Epithelial cell of proximal tubule (primary cell): ENCODE results near the gene PATE1. TPM values are rescaled to one million over a fixed set of nuclear protein-coding genes. Genes with fewer than 3 reads are reported as not detected.
A peak's percentile ranks its signal among the peaks of the same experiment; 100 is the strongest.

Experiments used
- DNase-seq: peaks from one replicate; pipeline ENCODE4 v3.0.0-alpha.2; 2011; ENCODE audit warnings: low read depth
- H3K4me3 ChIP-seq: 2 replicates; pipeline ENCODE4 v1.5.1; 2011; ENCODE audit warnings: low read depth, mild to moderate bottlenecking, low read length
- CTCF ChIP-seq: conservative IDR thresholded peaks from 2 replicates; pipeline ENCODE4 v1.5.1; 2012; ENCODE audit warnings: low read depth, mild to moderate bottlenecking, low read length
- total RNA-seq: library from RNA; depleted of rRNA; stranded (reverse); fragments of >200 nt; gene quantifications from 2 replicates; pipeline ENCODE4 v1.2.3, GENCODE V29; 2015

PATE1 gene
- total RNA-seq, 1 donor from 2014 or later, result not detected

DNA sequence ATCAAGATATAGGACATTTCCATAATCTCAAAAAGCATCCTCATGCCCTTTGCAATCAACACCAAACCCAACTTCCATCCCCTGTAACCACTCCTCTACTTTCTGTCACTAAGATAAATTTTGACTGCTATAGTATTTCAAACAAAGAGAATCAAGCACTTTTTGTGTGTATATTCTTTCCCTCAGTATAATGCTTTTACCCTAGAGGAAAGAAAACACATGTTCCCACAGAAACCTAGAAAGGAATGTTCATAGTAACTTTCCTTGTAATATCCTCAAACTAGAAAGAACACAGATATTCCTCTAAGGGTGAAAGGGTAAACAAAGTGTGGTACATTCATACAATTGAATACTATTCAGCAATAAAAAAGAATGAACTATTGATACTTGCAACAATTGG is 5.5 kb upstream of the PATE1 start:
- no peak for TF ChIP-seq CTCF
- H3K4me3 ChIP-seq, result no peak overlapping the region

DNA sequence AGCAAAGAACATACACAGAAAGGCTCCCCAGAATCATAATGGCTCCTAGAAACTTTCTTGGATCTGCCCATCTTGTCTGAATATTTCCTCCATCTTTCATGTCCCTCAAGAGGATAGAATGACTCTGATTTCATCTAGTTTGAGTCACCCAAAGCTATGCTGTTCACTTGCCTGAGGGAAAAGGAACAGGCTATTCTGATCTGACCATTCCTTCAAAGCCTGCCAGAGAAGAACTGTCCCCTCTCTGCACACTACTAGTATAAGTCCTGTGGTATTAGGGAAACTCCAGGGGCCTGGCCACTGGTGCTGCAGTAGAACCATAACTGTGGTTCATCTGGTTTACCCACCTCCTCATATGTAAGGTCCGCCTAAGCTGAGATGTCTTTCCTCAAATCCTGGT is 2.4 kb upstream of the PATE1 start:
- DNase-seq, result no peak
- no peak for TF ChIP-seq CTCF
- H3K4me3 ChIP-seq, result no peak overlapping the region

More for the DNA sequence above, 5.5 kb upstream of the PATE1 start:
- DNase-seq, result no peak

DNA sequence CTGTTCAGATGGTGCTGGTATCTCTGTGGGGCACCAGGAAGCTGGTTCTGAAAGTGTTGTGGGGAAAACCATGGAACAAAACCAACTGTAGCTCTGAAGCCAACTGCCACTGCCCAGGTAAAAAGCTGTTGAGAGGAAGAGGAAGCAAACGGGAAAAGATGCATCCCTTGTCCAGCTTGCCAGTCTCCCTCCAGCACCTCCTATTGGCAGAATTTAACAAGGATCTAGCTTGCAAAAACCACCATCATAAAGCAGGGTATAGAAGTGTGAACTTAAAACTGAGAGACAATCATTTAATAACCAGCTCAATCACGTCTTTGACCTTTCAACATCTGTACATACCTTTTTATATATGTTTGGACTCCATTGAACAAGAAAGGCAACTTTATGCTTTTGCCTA is 4.5 kb downstream of the PATE1 start:
- no peak for DNase-seq
- peak; percentile 7 for TF ChIP-seq CTCF
- H3K4me3 ChIP-seq, result no peak overlapping the region

- no peak for DNase-seq
- no peak for TF ChIP-seq CTCF
- no peak overlapping the region for H3K4me3 ChIP-seq
These were observed 10.0 kb downstream of the PATE1 start for GRCh38 chr11:125756050-125756449.

DNA sequence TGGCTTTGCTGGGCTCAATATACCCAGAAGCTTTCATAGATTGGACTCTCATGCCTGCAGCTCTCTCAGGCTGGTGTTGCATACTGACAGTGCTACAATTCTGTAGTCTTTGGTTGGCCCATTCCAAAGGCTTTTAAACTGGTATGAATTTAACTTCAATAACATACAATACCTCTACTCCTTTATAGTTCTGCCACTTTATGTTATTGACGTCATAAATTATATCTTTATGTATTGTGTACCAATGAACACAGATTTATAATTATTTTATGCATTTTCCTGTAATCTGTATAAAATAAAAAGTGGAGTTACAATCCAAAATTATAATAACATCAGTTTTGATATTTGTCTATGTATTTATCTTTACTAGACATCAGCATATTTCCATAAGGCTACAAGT is 16.4 kb downstream of the PATE1 start:
- no peak overlapping the region for H3K4me3 ChIP-seq
- TF ChIP-seq CTCF, result no peak
- DNase-seq, result no peak

DNA sequence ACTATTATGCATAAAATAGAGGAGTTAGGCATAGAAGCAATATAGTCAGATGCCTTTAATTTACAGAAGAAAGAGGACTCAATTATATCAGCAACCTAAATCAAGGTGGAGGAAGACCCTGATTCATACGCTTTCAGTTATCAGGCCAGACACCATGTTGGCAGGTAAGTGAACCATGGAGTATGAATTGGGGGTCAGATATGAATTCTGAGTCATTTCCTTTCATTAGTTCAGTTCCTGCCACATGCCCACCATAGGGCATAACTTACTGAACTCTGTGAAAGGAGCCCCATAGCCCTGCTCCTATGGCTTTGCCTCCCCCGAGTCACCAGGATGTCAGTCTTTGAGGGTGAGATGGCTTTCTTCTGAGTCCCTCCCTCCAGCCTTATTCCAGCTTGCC is 17.4 kb downstream of the PATE1 start:
- H3K4me3 ChIP-seq, result no peak overlapping the region
- TF ChIP-seq CTCF, result no peak
- DNase-seq, result no peak

- no peak for DNase-seq
These were observed 20.2 kb downstream of the PATE1 start for GRCh38 chr11:125766251-125766650.

More at GRCh38 chr11:125766251-125766650, 20.2 kb downstream of the PATE1 start:
- TF ChIP-seq CTCF, result no peak
- no peak overlapping the region for H3K4me3 ChIP-seq
